DMS79 (cell line): ENCODE measurements around the gene SETD5.
"Not testable (repeated sequence)": the region's sequence is repeated elsewhere in the genome, so short reads cannot be mapped to it uniquely, and the experiment has no call there.

Experiments used
- DNase-seq: peaks from one replicate; lab custom pipeline; 2025; lab: John Stamatoyannopoulos, UW

Gene SETD5

DNA sequence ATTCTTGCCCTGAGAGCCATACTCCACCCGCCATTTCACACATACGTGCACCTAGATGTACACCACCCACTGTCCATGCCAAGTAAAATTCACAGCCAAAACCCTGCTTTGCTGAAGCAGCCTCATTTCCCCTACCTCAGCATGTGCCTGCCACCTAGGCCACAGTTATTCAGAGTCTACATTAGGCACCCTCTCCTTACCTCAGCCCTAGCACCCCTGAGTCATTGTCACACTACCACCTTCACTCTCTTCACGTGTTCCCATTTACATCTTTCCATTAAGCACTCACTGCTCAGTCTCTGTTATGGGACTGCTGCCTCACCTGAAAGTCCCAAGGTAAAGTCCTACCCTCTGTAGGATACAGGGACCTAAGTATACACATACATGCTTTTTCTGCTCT lies 70.0 kb downstream of the SETD5 start:
- no peak for DNase-seq

- DNase-seq: no peak
Measured at GRCh38 chr3:9468460-9468859, 71.0 kb downstream of the SETD5 start.

DNA sequence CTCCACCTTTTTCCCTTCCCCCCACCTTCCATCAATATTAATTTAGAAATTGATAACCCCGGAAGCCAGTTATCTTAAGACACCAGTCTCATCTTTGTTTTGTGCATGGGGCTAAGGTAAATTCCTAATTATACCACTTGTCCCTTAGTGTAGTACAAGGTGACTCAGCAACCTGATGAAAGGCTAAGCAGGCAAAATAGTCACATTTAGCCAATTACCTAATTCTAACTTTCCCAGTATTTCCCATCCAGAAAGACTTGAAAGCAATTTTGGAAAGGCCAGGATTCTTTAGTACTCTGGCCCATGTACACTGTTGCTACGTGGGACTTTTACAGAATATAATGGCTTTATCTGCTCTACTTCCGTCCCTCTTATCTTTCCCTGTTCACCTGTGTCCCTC lies 72.6 kb downstream of the SETD5 start:
- no peak for DNase-seq

- no peak for DNase-seq
Measured at GRCh38 chr3:9473496-9474065, 76.2 kb downstream of the SETD5 start.

DNA sequence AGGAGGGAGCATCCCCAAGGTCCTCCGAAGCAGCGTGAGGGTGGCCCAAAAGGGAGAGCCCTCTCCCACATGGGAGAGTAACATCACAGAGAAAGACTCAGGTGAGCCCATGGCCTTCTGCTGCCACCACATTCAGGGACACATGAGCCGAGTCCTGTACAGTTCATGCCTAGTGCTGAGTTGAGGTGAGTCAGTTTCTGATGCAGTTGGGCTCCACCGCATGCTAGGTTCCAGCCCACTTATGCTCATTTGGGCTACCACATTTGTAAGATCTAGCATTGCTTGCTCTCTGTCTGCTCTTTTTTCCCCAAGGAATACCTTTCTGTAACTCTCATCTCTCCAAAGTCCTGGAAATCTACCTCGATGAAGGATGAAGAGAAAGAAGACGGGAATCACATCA lies 77.1 kb downstream of the SETD5 start:
- DNase-seq: no peak

DNA sequence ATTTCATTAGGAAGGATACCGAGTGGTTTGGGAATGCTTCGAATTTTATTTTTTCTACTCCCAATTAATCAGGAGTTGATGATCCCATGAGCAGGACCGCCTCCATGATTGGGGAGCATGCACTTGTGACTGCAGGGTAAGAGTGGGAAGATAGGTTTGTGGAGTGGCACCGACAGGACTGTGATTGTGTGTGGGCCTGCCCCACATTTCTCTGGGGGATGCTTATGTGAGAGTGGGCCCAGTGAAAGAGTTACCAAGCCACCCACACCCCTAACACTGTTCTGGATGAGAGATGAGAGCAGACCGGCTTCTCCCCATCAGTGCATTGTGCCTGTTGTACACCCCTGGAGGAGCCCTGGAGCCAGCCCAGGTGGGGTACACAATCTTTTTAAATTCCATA lies 79.5 kb downstream of the SETD5 start:
- no peak for DNase-seq

DNA sequence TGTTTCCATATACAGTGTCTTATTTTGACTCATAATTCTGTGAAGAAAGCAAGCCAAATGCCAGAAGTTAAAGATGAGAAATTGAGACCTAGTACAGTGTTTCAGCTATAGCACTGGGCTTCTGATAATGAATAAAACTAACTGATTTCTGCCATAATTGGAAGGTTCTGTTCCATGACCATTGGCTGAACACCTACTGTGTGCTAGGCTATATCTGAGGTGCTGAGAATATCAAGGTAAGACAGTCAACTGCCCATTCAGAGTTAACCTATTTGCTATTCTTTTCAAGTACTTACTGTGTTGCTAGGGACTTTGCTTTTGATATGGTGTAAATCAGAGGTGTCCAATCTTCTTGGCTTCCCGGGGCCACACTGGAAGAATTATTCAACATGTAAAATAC lies 82.8 kb downstream of the SETD5 start:
- no peak for DNase-seq

GRCh38 chr3:9485248-9485647 lies 87.8 kb downstream of the SETD5 start:
- no peak for DNase-seq

GRCh38 chr3:9491506-9491905 lies 94.1 kb downstream of the SETD5 start:
- DNase-seq: no peak

GRCh38 chr3:9494036-9494435 lies 96.6 kb downstream of the SETD5 start:
- DNase-seq: not testable (repeated sequence)

DNA sequence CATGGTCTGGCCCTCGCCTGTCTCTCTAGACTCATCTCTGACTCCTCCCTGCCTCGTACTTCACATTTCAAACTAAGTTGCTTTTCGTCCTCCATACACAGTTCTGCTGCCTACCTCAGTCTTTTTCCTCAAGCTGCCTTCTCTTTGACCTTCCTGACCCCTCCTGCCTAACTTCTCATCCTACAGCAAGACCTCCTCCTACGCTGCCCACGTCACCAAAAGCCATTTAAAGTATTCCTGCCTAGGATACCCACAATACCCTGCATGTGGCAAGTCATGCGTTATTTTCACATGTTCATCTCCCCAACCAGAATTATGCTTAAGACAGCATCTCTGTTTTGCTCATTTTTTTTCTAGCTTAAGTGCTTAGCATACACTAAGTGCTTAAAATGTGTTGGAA lies 99.5 kb downstream of the SETD5 start:
- DNase-seq: no peak

DNA sequence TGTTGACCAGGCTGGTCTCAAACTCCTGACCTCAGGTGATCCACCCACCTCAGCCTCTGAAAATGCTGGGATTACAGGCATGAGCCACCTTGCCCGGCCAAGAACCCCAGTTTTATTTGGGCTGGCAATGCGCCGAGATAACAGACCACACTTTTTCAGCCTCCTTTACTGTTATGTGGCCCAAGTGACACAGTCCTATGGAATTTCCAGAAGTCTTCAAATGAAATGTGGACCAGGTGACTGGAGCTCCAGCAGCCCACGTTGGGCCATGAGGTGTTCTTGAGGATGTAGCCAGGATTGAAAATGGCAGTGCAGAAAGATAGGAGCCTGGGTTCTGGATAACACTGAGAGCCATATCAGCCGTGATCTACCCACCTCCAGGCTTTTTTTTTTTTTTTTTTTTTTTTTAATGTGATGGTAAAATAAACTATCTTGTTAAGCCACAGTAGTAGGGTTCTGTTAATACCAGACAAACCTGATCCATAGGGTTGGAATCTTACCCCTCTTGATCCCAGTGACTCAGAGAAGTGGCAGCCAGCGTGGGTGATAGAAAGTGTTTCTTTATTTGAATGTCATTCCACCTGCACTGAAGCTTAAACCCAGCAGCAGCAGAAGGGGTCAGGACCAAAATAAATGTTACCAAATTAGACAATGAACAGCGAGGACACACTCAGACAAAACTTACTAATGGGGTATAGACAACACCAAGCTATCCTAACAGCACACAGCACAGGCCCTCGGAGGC lies 100.6 kb downstream of the SETD5 start:
- DNase-seq: no peak

DNA sequence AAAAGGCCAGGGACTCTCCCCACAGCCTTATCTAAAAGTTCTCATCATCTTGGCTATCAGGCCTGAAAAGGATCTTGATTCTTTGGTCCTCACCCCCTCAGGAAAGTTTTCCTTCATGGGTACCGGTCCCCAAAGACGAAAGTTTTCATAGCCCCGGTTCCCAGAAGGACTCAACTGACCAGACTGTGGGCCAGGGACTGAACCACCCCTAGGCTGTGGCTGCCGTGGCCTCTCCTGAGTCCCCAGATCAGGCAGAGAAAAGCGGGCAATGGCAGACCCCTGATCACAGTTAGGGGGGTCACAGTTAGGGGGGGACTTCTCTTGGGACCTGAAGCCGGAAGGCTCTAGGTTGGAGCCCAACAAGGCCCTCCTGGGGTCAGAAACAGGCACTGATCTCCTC lies 101.4 kb downstream of the SETD5 start:
- no peak for DNase-seq

GRCh38 chr3:9499455-9500107 lies 102.2 kb downstream of the SETD5 start:
- DNase-seq: no peak

DNA sequence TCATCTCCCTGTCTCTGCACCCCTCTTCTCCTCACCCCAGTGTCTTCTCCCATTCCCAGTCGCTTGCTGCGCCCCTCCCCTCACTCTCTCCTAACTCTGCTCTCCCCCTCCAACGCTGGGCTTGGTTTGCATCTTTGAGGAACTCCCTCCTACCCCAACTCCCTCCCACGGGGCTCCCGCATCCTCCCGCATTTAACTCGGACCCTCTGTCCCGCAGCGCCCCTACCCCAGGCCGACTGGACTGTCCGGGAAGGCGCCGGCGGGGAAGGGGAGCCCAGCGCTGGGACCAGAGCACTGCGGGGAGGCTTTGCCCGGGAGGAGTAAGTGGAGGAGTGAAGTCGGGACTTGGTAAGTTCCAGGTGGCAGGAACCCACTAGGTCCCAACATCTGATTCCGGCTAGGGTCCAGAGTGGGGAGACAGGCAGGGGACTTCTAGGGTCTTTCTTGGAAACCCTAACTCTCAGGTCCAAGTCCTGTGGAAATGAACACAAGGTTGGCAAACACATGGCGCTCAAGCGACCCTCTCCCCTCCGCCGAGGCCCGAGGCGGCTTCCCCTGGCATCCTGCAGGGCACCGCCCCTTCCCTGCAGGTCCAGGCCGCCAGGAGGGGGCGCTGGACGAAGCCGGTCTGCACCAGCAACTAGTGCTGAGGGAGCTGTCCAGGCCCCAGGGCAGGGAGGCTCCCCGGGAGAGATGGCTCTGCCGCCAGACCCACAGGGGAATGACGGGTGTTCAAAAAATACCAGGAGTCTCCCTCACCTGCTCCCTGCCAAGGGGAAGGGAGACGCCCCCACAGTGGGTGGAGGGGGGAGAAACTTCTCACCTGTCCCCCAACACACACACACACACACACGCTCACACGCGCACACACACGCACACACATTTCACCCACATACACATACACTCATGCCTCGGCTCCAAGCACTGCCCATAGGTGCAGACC lies 103.0 kb downstream of the SETD5 start:
- DNase-seq: no peak

GRCh38 chr3:9501226-9501625 lies 103.8 kb downstream of the SETD5 start:
- no peak for DNase-seq

DNA sequence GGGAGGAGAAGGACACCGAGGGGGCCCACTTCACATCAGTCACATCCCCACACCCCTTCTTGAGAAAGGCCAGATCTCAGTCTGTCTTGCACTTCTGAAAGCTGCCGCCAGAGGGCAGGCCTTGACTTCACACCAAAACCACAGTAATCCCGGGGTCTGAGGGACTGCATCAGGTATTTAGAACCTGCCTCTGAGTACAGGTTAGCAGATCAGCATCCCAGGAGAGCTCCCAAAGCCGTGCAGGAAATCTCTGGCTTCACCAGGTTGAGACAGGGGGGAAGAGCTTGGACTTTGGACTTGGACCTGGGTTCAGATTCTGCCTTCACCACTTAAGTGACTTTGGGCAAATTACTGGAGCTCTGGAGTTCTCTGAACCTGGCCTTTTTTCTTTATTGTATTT lies 105.9 kb downstream of the SETD5 start:
- DNase-seq: peak; percentile 3

GRCh38 chr3:9507586-9508578 lies 110.5 kb downstream of the SETD5 start:
- no peak for DNase-seq

DNA sequence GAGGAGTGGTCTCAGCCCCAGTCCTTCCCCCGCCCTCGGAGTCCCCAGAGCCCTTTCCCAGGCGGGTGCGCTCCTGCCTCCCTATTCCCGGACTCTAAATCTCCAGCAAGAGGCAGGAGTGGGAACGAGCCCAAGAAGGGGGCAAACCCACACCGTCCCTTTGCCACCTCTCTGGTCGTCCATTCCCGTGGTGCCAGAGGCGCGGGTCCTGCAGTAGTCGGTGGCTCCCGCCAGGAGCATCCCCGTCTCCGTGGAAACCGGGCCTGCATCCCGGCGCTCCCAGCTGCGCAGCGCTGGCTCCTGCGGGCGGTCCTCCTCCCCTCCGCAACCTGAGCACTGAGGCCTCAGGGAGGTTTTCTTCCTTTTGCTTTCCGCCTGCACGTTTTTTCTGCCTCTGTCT lies 111.4 kb downstream of the SETD5 start:
- no peak for DNase-seq

DNA sequence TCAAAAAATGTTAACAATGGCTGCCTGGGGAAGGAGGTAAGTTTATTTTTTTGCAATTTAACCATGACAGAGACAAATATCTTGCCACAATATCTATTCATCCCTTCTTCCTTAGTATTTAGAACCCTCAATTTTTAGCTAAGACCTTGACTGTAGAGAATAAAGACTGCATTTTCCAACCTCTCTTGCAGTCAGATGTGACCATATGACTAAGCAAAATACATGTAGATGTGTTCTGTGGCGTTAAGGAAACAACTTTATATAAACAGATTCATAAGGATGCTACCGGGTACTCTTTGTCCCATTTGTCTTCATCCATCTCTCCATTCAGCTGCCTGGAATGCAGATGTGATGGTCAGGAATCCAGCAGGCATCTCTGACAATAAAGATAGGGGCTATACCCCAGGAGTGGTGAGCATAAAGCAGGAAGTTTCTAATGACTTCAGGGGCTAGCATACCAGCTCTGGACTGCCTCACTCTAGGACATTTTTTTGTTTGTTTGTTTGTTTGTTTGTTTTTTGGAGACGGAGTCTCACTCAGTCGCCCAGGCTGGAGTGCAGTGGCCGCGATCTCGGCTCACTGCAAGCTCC lies 115.1 kb downstream of the SETD5 start:
- no peak for DNase-seq

DNA sequence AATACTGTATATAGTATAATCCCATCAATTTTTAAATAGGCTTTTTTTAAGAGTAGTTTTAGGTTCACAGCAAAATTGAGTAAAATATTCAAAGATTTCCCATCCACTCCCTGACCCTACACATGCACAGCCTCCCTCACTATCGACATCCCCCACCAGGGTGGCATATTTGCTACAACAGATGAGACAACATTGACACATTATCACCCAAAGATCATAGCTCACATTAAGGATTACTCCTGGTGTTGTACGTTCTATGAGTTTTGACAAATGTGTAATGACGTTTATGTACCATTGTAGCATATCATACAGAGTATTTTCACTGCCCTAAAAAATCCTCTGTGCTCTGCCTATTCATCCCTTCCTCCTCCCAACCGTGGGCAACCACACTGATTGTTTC lies 116.9 kb downstream of the SETD5 start:
- DNase-seq: no peak
